ENCODE data around the gene KNG1. TPM values are rescaled to one million over a fixed set of nuclear protein-coding genes. Genes with fewer than 3 reads are reported as not detected.

Gene KNG1
- polyA plus RNA-seq (2013, experiment 1 of 2), result not detected
- polyA plus RNA-seq (2013, experiment 2 of 2), result not detected

DNA sequence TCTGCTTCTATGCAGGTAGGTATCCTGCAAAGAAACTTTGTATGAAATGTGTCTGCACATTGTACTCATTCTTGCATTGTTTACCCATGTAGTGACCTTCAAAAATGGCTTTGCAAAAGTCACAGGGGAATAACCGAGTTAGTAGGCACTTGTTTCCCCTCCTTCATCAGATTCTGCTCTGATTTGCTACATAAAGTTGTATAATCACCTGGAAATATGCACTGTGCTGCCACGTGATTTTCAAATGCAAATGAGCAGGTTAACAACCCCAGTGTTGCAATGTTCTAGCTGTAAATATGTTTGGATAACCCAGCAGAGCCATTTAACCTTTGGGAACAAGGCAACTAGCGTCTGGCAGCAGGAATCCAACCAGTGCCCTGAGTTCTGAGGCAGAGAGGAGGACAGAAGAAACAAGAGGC is at the start of gene KNG1:
Gene KNG1 (plus strand): TSS at position 321 of the 419 bp plus-strand sequence. CDS start 184 bp downstream, outside the sequence.
- H3K4ac ChIP-seq (ENCODE audit: low read depth in 1 of 2, low read length in 2 of 2), result no peak within 1 kb of the TSS
- H2AK5ac ChIP-seq (ENCODE audit: low read length, severe bottlenecking), result no peak within 1 kb of the TSS
- H3K36me3 ChIP-seq (ENCODE audit: control insufficient read depth in 1 of 2, insufficient read depth in 2 of 2, low read depth in 1 of 2, low read length in 2 of 2), result no peaks in the 10 kb centered on the region
- H2AFZ ChIP-seq (ENCODE audit: low read depth, low read length), result no peak within 1 kb of the TSS
- H3K27me3 ChIP-seq (ENCODE audit: control insufficient read depth in 1 of 2, insufficient read depth in 1 of 2, low read length in 2 of 2), result peaks cover 21 to 31% of the 10 kb centered on the region in 2 experiments
- H3K18ac ChIP-seq (ENCODE audit: low read depth in 1 of 2, low read length in 2 of 2), result no peak within 1 kb of the TSS
- H3K9ac ChIP-seq (ENCODE audit: low read length), result no peak within 1 kb of the TSS
- H4K8ac ChIP-seq (ENCODE audit: low read length), result no peak within 1 kb of the TSS
- H2BK5ac ChIP-seq (ENCODE audit: low read depth, low read length, poor library complexity, severe bottlenecking), result no peak within 1 kb of the TSS
- no peak within 1 kb of the TSS for H3K27ac ChIP-seq (ENCODE audit: low read length, poor library complexity, severe bottlenecking)
- H4K91ac ChIP-seq (ENCODE audit: low read length), result no peak within 1 kb of the TSS
- no peak within 1 kb of the TSS for H2BK120ac ChIP-seq (ENCODE audit: low read depth, low read length)
- no peak within 1 kb of the TSS for H3K23ac ChIP-seq (ENCODE audit: low read length in 2 of 2)
- no peak within 1 kb of the TSS for H3K14ac ChIP-seq (ENCODE audit: low read length in 2 of 2)
- no peak within 1 kb of the TSS for H3K4me2 ChIP-seq (ENCODE audit: low read length, poor library complexity, severe bottlenecking)
- no peaks in the 10 kb centered on the region for H3K9me3 ChIP-seq (ENCODE audit: control insufficient read depth, low read length)
- H3K79me1 ChIP-seq (replicated peaks; ENCODE audit: low read length, poor library complexity, severe bottlenecking), result no peaks in the 10 kb centered on the region
- no peak within 1 kb of the TSS for H2BK15ac ChIP-seq (ENCODE audit: low read depth, poor library complexity, severe bottlenecking)
- H3K4me1 ChIP-seq (ENCODE audit: control insufficient read depth, insufficient read depth, low read depth, low read length), result no peaks in the 10 kb centered on the region
- 67% methylated on average over 3 of the region's 3 CpGs for WGBS
- no peak for DNase-seq
- H2BK12ac ChIP-seq (ENCODE audit: low read length in 2 of 2), result no peak within 1 kb of the TSS
- no peak within 1 kb of the TSS for H3K4me3 ChIP-seq (ENCODE audit: insufficient read depth in 1 of 2, low read depth in 1 of 2, low read length in 2 of 2)

- H3K4me1 ChIP-seq (ENCODE audit: control insufficient read depth, insufficient read depth, low read depth, low read length), result no peaks in the 10 kb centered on the region
- H3K79me1 ChIP-seq (replicated peaks; ENCODE audit: low read length, poor library complexity, severe bottlenecking), result no peaks in the 10 kb centered on the region
- H2AK5ac ChIP-seq (ENCODE audit: low read length, severe bottlenecking), result no peak overlapping the region
- H3K9ac ChIP-seq (ENCODE audit: low read length), result no peak overlapping the region
- no peak for DNase-seq
- H3K14ac ChIP-seq (ENCODE audit: low read length in 2 of 2), result no peak overlapping the region
- no peak overlapping the region for H2BK5ac ChIP-seq (ENCODE audit: low read depth, low read length, poor library complexity, severe bottlenecking)
- H4K91ac ChIP-seq (ENCODE audit: low read length), result no peak overlapping the region
- peaks cover 53 to 60% of the 10 kb centered on the region in 2 experiments for H3K27me3 ChIP-seq (ENCODE audit: control insufficient read depth in 1 of 2, insufficient read depth in 1 of 2, low read length in 2 of 2)
- no peaks in the 10 kb centered on the region for H3K9me3 ChIP-seq (ENCODE audit: control insufficient read depth, low read length)
- no peak overlapping the region for H3K27ac ChIP-seq (ENCODE audit: low read length, poor library complexity, severe bottlenecking)
- H2BK120ac ChIP-seq (ENCODE audit: low read depth, low read length), result no peak overlapping the region
- H3K4me3 ChIP-seq (ENCODE audit: insufficient read depth in 1 of 2, low read depth in 1 of 2, low read length in 2 of 2), result no peak overlapping the region
- no peak overlapping the region for H3K4me2 ChIP-seq (ENCODE audit: low read length, poor library complexity, severe bottlenecking)
- H2BK12ac ChIP-seq (ENCODE audit: low read length in 2 of 2), result no peak overlapping the region
- H3K36me3 ChIP-seq (ENCODE audit: control insufficient read depth in 1 of 2, insufficient read depth in 2 of 2, low read depth in 1 of 2, low read length in 2 of 2), result no peaks in the 10 kb centered on the region
- H2AFZ ChIP-seq (ENCODE audit: low read depth, low read length), result no peak overlapping the region
- no peak overlapping the region for H3K18ac ChIP-seq (ENCODE audit: low read depth in 1 of 2, low read length in 2 of 2)
- H3K4ac ChIP-seq (ENCODE audit: low read depth in 1 of 2, low read length in 2 of 2), result no peak overlapping the region
- whole genome bisulfite sequencing, result 83% methylated on average over 4 of the region's 6 CpGs
- no peak overlapping the region for H2BK15ac ChIP-seq (ENCODE audit: low read depth, poor library complexity, severe bottlenecking)
- H3K23ac ChIP-seq (ENCODE audit: low read length in 2 of 2), result no peak overlapping the region
- H4K8ac ChIP-seq (ENCODE audit: low read length), result no peak overlapping the region
Observed at GRCh38 chr3:186668426-186668825, 48.7 kb upstream of the KNG1 start.

GRCh38 chr3:186669378-186670084 is 47.6 kb upstream of the KNG1 start:
- Histone ChIP-seq H3K79me1 (replicated peaks; ENCODE audit: low read length, poor library complexity, severe bottlenecking) (no peaks in the 10 kb centered on the region), H2BK15ac (ENCODE audit: low read depth, poor library complexity, severe bottlenecking) (no peak overlapping the region), H3K18ac (ENCODE audit: low read depth in 1 of 2, low read length in 2 of 2) (no peak overlapping the region), H4K8ac (ENCODE audit: low read length) (no peak overlapping the region), H2AK5ac (ENCODE audit: low read length, severe bottlenecking) (no peak overlapping the region), H3K14ac (ENCODE audit: low read length in 2 of 2) (no peak overlapping the region), H2AFZ (ENCODE audit: low read depth, low read length) (no peak overlapping the region), H3K27ac (ENCODE audit: low read length, poor library complexity, severe bottlenecking) (no peak overlapping the region), H2BK120ac (ENCODE audit: low read depth, low read length) (no peak overlapping the region), H3K4me1 (ENCODE audit: control insufficient read depth, insufficient read depth, low read depth, low read length) (no peaks in the 10 kb centered on the region), H2BK5ac (ENCODE audit: low read depth, low read length, poor library complexity, severe bottlenecking) (no peak overlapping the region), H2BK12ac (ENCODE audit: low read length in 2 of 2) (no peak overlapping the region), H3K23ac (ENCODE audit: low read length in 2 of 2) (no peak overlapping the region), H3K4ac (ENCODE audit: low read depth in 1 of 2, low read length in 2 of 2) (no peak overlapping the region), H3K27me3 (ENCODE audit: control insufficient read depth in 1 of 2, insufficient read depth in 1 of 2, low read length in 2 of 2) (peaks cover 54 to 57% of the 10 kb centered on the region in 2 experiments), H3K4me3 (ENCODE audit: insufficient read depth in 1 of 2, low read depth in 1 of 2, low read length in 2 of 2) (no peak overlapping the region), H3K4me2 (ENCODE audit: low read length, poor library complexity, severe bottlenecking) (no peak overlapping the region), H3K9ac (ENCODE audit: low read length) (no peak overlapping the region), H3K9me3 (ENCODE audit: control insufficient read depth, low read length) (no peaks in the 10 kb centered on the region), H3K36me3 (ENCODE audit: control insufficient read depth in 1 of 2, insufficient read depth in 2 of 2, low read depth in 1 of 2, low read length in 2 of 2) (no peaks in the 10 kb centered on the region), H4K91ac (ENCODE audit: low read length) (no peak overlapping the region)
- WGBS, result 78% methylated on average over 1 of the region's 2 CpGs
- DNase-seq, result no peak

DNA sequence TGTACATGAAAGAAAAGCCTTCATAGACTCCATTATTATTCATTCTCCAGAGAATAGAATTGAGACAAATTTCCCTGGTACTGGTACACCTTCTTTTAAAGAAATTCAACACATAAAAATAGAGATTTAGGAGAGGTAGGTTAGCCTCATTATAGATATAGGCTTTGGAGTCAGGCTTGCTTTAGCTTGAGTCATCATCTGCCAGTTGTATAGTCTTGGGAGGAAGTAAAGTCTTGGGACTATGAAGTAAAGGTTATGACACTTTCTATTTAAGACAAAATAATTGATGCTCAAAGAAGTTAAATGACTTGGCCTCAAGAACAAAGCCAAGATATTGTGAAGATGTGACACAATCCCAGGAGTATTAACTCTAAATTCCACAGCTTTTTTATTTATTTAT is 47.0 kb upstream of the KNG1 start:
- Histone ChIP-seq H2AFZ (ENCODE audit: low read depth, low read length) (no peak overlapping the region), H3K27ac (ENCODE audit: low read length, poor library complexity, severe bottlenecking) (no peak overlapping the region), H3K23ac (ENCODE audit: low read length in 2 of 2) (no peak overlapping the region), H3K4me3 (ENCODE audit: insufficient read depth in 1 of 2, low read depth in 1 of 2, low read length in 2 of 2) (no peak overlapping the region), H4K91ac (ENCODE audit: low read length) (no peak overlapping the region), H3K14ac (ENCODE audit: low read length in 2 of 2) (no peak overlapping the region), H2BK5ac (ENCODE audit: low read depth, low read length, poor library complexity, severe bottlenecking) (no peak overlapping the region), H3K4me1 (ENCODE audit: control insufficient read depth, insufficient read depth, low read depth, low read length) (no peaks in the 10 kb centered on the region), H2BK12ac (ENCODE audit: low read length in 2 of 2) (no peak overlapping the region), H3K18ac (ENCODE audit: low read depth in 1 of 2, low read length in 2 of 2) (no peak overlapping the region), H3K9ac (ENCODE audit: low read length) (no peak overlapping the region), H3K79me1 (replicated peaks; ENCODE audit: low read length, poor library complexity, severe bottlenecking) (no peaks in the 10 kb centered on the region), H3K27me3 (ENCODE audit: control insufficient read depth in 1 of 2, insufficient read depth in 1 of 2, low read length in 2 of 2) (peaks cover 56 to 59% of the 10 kb centered on the region in 2 experiments), H2BK120ac (ENCODE audit: low read depth, low read length) (no peak overlapping the region), H2BK15ac (ENCODE audit: low read depth, poor library complexity, severe bottlenecking) (no peak overlapping the region), H3K36me3 (ENCODE audit: control insufficient read depth in 1 of 2, insufficient read depth in 2 of 2, low read depth in 1 of 2, low read length in 2 of 2) (no peaks in the 10 kb centered on the region), H3K4ac (ENCODE audit: low read depth in 1 of 2, low read length in 2 of 2) (no peak overlapping the region), H2AK5ac (ENCODE audit: low read length, severe bottlenecking) (no peak overlapping the region), H4K8ac (ENCODE audit: low read length) (no peak overlapping the region), H3K9me3 (ENCODE audit: control insufficient read depth, low read length) (no peaks in the 10 kb centered on the region), H3K4me2 (ENCODE audit: low read length, poor library complexity, severe bottlenecking) (no peak overlapping the region)
- DNase-seq, result no peak
